Heart right ventricle (tissue), 16 donors: ENCODE data around the gene C11orf86. TPM values are rescaled to one million over a fixed set of nuclear protein-coding genes. Genes with fewer than 3 reads are reported as not detected.

Experiments used
- ATAC-seq, 8 donors: fragments of 200-7000 bp; cut with Tn5 transposase; one replicate each; pipeline ENCODE4 v1.9.1; 2020; ENCODE audit warnings: mild to moderate bottlenecking in 8 of 8, moderate library complexity in 8 of 8, moderate number of reproducible peaks in 1 of 8
- DNase-seq, 2 donors: peaks; one replicate each; pipeline ENCODE4 v3.0.0-alpha.2; 2020
- H3K27ac ChIP-seq, 10 donors: fragments of 200-600 bp; sonication (generic) in 2 of 10; one replicate each; pipeline versions ENCODE4 v1.5.0 to v1.8.0; 2020 to 2022; ENCODE audit warnings: mild to moderate bottlenecking in 3 of 10
- H3K27me3 ChIP-seq, 7 donors: fragments of 200-600 bp; one replicate each; pipeline ENCODE4 v1.8.0; 2021 to 2022; ENCODE audit warnings: mild to moderate bottlenecking in 2 of 7
- H3K36me3 ChIP-seq, 9 donors: fragments of 200-600 bp; sonication (generic) in 1 of 9; one replicate each; pipeline versions ENCODE4 v1.5.0 to v1.8.0; 2020 to 2022; ENCODE audit warnings: mild to moderate bottlenecking in 2 of 9
- H3K4me1 ChIP-seq, 9 donors: fragments of 200-600 bp; sonication (generic) in 1 of 9; one replicate each; pipeline versions ENCODE4 v1.5.0 to v1.8.0; 2020 to 2022; ENCODE audit warnings: mild to moderate bottlenecking in 4 of 9
- H3K4me3 ChIP-seq, 10 donors: fragments of 200-600 bp; sonication (generic) in 2 of 10; one replicate each; pipeline versions ENCODE4 v1.5.0 to v1.8.0; 2020 to 2022; ENCODE audit warnings: mild to moderate bottlenecking in 7 of 10, moderate library complexity in 2 of 10
- H3K9me3 ChIP-seq, 11 donors: fragments of 200-600 bp in 10 of 11; sonication (generic) in 2 of 11; one replicate each; pipeline versions ENCODE4 v1.5.0 to v1.8.0; 2013 to 2022; ENCODE audit warnings: mild to moderate bottlenecking in 2 of 11, control low read depth in 1 of 11, moderate library complexity in 1 of 11
- WGBS, 2 donors: extraction: QIAGEN DNeasy Blood & Tissue Kit; methylation state at CpG; one replicate each; pipeline ENCODE4 v1.1.7; 2013; ENCODE audit warnings: inconsistent platforms in 1 of 2; 5-methylcytosine and 5-hydroxymethylcytosine counted together
- intact Hi-C, 10 donors: fragments of 100-400 bp; cut with DNase I; formaldehyde crosslinking; loops; one replicate each; pipeline versions ENCODE4 v1.11.1 to v1.14.2; 2022
- long read RNA-seq, 3 donors: library from polyadenylated mRNA; unstranded; transcript quantifications; one replicate each; pipeline ENCODE4 v2.0.0, GENCODE V29; 2020 to 2021
- polyA plus RNA-seq, 2 donors: library from polyadenylated mRNA; stranded (reverse); fragments of 200-250 nt; gene quantifications; one replicate each; pipeline ENCODE4 v1.2.3, GENCODE V29; 2013
- total RNA-seq, 10 donors: library from RNA; stranded (reverse); fragmentation: NEBNext Ultra II Directional in 3 of 10; extraction: Animal tissue kit (Norgen Biotek cat#: 25700) in 3 of 10; gene quantifications; one replicate each; pipeline versions ENCODE4 v1.2.1 to v1.2.4, GENCODE V29; 2021 to 2023
- TF ChIP-seq, protein P1 (sequence below), 9 donors: fragments of 200-600 bp; sonication (generic) in 2 of 9; IDR thresholded peaks; one replicate each; pipeline versions ENCODE4 v1.5.0 to v1.8.0; 2021 to 2022; ENCODE audit warnings: antibody characterized with exemption in 9 of 9, mild to moderate bottlenecking in 5 of 9, moderate library complexity in 1 of 9
- donor health status: Arrhythmogenic right ventricular cardiomyopathy.
- donor health status: ischemic (EF 13 %, LVEDD 7.1; RV severe dilation, severe dysfunction).
- donor health status: healthy with polysubstance abuse.
- donor health status: DM: no; HTN: yes; CAD: no.
- donor health status: DM: no; HTN: no; CAD: no.
- donor health status: ischemic (EF 25% LVEDD 6.9; RV normal size, moderate dysfunction).
- donor health status: ischemic (EF 25% LVEDD 5.7; RV mildly dilated, moderate dysfunction).
- donor health status: healthy.
- donor health status: DM: yes; HTN: yes; CAD: no.
- donor health status: Ischemic cardiomyopathy.
- donor health status: ischemic (EF 35%, LVEDD 5.7; RV mildly dilated, moderate dysfunction).
- donor health status: nonischemic (EF 11% LVEDD 7.7; RV severe dilation, severe dysfunction).
- donor health status: DM: yes; HTN: yes; CAD: no.
- donor health status: PGD.
- donor health status: ischemic (EF 29% LVEDD 5.4; RV normal size, mild dysfunction).
- donor health status: nonischemic (EF 23%, LVEDD 6.1; RV moderate dilation, normal function).

Gene C11orf86, protein sequence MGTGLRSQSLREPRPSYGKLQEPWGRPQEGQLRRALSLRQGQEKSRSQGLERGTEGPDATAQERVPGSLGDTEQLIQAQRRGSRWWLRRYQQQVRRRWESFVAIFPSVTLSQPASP
- not detected for total RNA-seq
- polyA plus RNA-seq = not detected
- long read RNA-seq, donor 1 = 0 reads
- long read RNA-seq, donor 2 = 0 reads
- long read RNA-seq, donor 3 = 0 reads

DNA sequence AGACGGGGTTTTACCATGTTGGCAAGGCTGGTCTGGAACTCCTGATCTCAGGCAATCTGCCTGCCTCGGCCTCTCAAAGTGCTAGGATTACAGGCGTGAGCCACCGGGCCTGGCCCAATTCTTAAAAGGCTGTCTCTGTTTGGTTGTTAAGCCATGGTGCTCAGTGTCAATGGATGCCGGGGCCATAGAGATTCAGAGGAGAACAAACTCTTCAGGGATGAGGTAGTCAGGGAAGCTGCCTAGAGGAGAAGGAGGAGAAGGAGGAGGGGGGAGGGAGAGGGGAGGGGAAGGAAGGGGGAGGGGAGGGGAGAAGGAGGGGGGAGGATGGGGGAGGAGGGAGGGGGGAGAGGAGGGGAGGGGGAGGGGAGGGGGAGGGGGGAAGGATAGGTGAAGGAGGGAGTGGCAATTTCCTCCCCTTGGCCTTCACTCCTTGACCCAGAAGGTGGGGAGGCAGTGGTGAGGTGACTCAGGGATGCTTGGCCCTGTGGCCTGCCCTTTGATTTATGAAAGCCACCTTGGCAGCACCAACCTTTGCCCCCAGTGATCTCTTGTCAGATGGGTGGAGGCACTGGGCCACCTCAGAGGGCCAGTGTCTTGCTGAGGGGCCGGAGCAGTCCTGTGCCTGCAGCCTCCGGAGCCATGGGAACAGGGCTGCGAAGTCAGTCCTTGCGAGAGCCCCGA is at the start of gene C11orf86:
Gene C11orf86, plus strand, starts transcription at position 581 of the 681 bp plus-strand sequence. Its CDS starts 59 bp downstream, at position 640.
- H3K27ac ChIP-seq = no peak within 1 kb of the TSS
- no peak within 1 kb of the TSS for H3K4me3 ChIP-seq
- peaks cover 0 to 19% (median 0%) of the 10 kb centered on the region in 9 donors for H3K4me1 ChIP-seq
- no peaks in the 10 kb centered on the region for H3K27me3 ChIP-seq
- intact Hi-C loops = no loop called here
- H3K9me3 ChIP-seq = peaks cover 0 to 17% (median 5%) of the 10 kb centered on the region in 11 donors
- ATAC-seq = no peak
- DNase-seq = no peak
- no peaks in the 10 kb centered on the region for H3K36me3 ChIP-seq
- TF ChIP-seq, protein P1, sequence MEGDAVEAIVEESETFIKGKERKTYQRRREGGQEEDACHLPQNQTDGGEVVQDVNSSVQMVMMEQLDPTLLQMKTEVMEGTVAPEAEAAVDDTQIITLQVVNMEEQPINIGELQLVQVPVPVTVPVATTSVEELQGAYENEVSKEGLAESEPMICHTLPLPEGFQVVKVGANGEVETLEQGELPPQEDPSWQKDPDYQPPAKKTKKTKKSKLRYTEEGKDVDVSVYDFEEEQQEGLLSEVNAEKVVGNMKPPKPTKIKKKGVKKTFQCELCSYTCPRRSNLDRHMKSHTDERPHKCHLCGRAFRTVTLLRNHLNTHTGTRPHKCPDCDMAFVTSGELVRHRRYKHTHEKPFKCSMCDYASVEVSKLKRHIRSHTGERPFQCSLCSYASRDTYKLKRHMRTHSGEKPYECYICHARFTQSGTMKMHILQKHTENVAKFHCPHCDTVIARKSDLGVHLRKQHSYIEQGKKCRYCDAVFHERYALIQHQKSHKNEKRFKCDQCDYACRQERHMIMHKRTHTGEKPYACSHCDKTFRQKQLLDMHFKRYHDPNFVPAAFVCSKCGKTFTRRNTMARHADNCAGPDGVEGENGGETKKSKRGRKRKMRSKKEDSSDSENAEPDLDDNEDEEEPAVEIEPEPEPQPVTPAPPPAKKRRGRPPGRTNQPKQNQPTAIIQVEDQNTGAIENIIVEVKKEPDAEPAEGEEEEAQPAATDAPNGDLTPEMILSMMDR (IDR thresholded peaks at IDR 0.05) = no peak
- 87 to 88% methylated on average over 10 of the region's 10 CpGs for WGBS, 2 donors

DNA sequence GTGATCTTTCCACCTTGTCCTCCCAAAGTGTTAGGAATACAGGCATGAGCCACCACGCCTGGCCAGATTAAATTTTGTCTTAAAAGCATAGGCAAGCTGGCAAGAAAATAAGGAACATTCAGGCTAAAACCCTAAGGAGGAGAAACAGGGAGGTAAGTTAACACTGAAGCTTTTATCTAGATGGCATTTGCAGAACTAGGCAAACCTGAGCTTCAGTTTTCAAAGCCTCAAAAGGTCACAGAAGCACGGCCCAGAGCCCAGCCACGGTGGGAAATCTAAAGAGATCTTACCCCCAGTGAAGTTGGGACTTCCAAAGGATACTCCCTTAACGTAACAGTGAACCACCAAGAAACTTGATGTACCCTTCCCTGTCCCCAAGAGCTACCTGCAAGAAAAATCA is 45.4 kb upstream of the C11orf86 start:
- intact Hi-C loops = no loop called here
- Histone ChIP-seq H3K4me1 (no peaks in the 10 kb centered on the region), H3K4me3 (no peak overlapping the region), H3K27me3 (peaks cover 0 to 5% (median 0%) of the 10 kb centered on the region in 7 donors), H3K9me3 (no peaks in the 10 kb centered on the region), H3K36me3 (no peaks in the 10 kb centered on the region), H3K27ac (no peak overlapping the region)
- no peak for DNase-seq
- TF ChIP-seq, protein P1 (IDR thresholded peaks at IDR 0.05) = no peak
- ATAC-seq = no peak
- WGBS, 2 donors = 67 to 80% methylated on average over 4 of the region's 4 CpGs

DNA sequence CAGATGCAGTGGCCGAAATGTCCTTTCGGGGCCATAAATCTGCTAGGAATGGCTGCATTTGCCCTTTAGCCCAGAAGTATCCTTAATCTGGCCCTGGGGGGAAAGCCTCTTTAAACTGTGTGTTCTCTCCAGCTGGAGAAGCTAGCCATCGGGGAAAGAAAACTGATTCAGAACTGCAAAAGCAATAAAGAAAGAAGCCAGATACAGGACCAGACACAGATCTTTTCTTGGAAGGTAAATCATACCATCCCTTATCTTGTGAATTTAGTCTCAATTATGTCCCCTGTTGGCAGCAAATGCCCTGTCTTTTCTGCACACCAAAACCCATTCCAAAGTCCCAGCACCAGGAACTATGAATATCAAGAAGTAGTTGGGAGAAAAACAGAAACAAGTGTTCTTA is 42.6 kb upstream of the C11orf86 start:
- intact Hi-C loops = no loop called here
- ATAC-seq (no peak), DNase-seq (no peak)
- peaks cover 0 to 6% (median 0%) of the 10 kb centered on the region in 11 donors for H3K9me3 ChIP-seq
- 86 to 92% methylated on average over 3 of the region's 3 CpGs for WGBS, 2 donors
- H3K4me1 ChIP-seq = no peaks in the 10 kb centered on the region
- no peak overlapping the region for H3K4me3 ChIP-seq
- H3K36me3 ChIP-seq = no peaks in the 10 kb centered on the region
- TF ChIP-seq, protein P1 (IDR thresholded peaks at IDR 0.05) = no peak
- H3K27ac ChIP-seq = no peak overlapping the region
- peaks cover 0 to 5% (median 0%) of the 10 kb centered on the region in 7 donors for H3K27me3 ChIP-seq

DNA sequence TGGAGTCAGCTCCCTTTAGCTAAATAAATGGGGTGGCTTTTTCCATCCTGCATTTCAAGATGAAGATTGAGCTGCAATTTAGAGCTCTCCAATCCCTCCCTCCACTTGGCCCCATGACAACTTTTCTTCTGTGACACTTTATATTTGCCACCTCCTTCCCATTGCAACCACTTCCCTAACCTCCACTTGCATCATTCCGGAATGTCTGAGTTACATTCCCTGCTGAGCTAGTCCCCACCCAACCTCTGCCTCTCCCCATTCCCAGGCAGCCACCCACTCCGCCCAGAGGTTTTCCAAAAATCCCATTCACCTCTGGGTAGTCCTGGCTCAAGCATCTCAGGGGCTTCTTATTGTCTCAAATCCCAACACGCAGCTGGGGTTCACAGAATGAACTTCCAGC is 41.6 kb upstream of the C11orf86 start:
- Histone ChIP-seq H3K4me3 (no peak overlapping the region), H3K9me3 (peaks cover 0 to 6% (median 0%) of the 10 kb centered on the region in 11 donors), H3K36me3 (no peaks in the 10 kb centered on the region), H3K27ac (no peak overlapping the region), H3K27me3 (peaks cover 0 to 5% (median 0%) of the 10 kb centered on the region in 7 donors), H3K4me1 (no peaks in the 10 kb centered on the region)
- intact Hi-C loops = no loop called here
- TF ChIP-seq, protein P1 (IDR thresholded peaks at IDR 0.05) = no peak
- 91 to 95% methylated on average over 3 of the region's 3 CpGs for WGBS, 2 donors
- ATAC-seq = no peak
- no peak for DNase-seq
